Trophoblast cell (in vitro differentiated cells and primary cell): ENCODE data around the gene BCAP31.

Experiments used
- DNase-seq, 2 donors: peaks; one replicate each; pipeline ENCODE4 v3.0.0-alpha.2; 2016
- H2AFZ ChIP-seq: 2 replicates; pipeline ENCODE4 v1.6.1; 2013; ENCODE audit warnings: low read length, moderate library complexity, mild to moderate bottlenecking; ENCODE audit not compliant: insufficient read depth, poor library complexity
- H2AK5ac ChIP-seq: 2 replicates; pipeline ENCODE4 v1.6.1; 2013; ENCODE audit warnings: mild to moderate bottlenecking, low read length
- H2BK120ac ChIP-seq: 2 replicates; pipeline ENCODE4 v1.6.1; 2013; ENCODE audit warnings: low read length, mild to moderate bottlenecking, moderate library complexity; ENCODE audit not compliant: insufficient read depth, poor library complexity
- H2BK12ac ChIP-seq: 2 replicates; pipeline ENCODE4 v1.6.1; 2013; ENCODE audit warnings: mild to moderate bottlenecking, low read length, moderate library complexity
- H2BK5ac ChIP-seq: 2 replicates; pipeline ENCODE4 v1.6.1; 2013; ENCODE audit warnings: low read length, low read depth, moderate library complexity, mild to moderate bottlenecking; ENCODE audit not compliant: poor library complexity
- H3K14ac ChIP-seq: 2 replicates; pipeline ENCODE4 v1.6.1; 2013; ENCODE audit warnings: mild to moderate bottlenecking, low read length
- H3K18ac ChIP-seq: 2 replicates; pipeline ENCODE4 v1.6.1; 2013; ENCODE audit warnings: mild to moderate bottlenecking, low read length
- H3K23ac ChIP-seq: 2 replicates; pipeline ENCODE4 v1.6.1; 2013; ENCODE audit warnings: low read length
- H3K27ac ChIP-seq: 2 replicates; pipeline ENCODE4 v1.5.1; 2013; ENCODE audit warnings: low read depth, mild to moderate bottlenecking, inconsistent platforms, low read length, moderate library complexity
- H3K27me3 ChIP-seq: 2 replicates; pipeline ENCODE4 v1.6.1; 2013; ENCODE audit warnings: inconsistent platforms, mild to moderate bottlenecking, low read length, moderate library complexity; ENCODE audit not compliant: insufficient read depth
- H3K36me3 ChIP-seq, 2 experiments: 1 replicate in 1 of 2; 2 replicates in 1 of 2; pipeline ENCODE4 v1.6.1; 2013; ENCODE audit warnings: low read length in 2 of 2, mild to moderate bottlenecking in 2 of 2, moderate library complexity in 1 of 2; ENCODE audit not compliant: insufficient read depth in 2 of 2, control insufficient read depth in 1 of 2
- H3K4ac ChIP-seq: 2 replicates; pipeline ENCODE4 v1.6.1; 2013; ENCODE audit warnings: low read depth, mild to moderate bottlenecking, low read length, moderate library complexity
- H3K4me1 ChIP-seq, 2 experiments: 1 replicate in 1 of 2; 2 replicates in 1 of 2; pipeline ENCODE4 v1.6.1; 2013; ENCODE audit warnings: low read length in 2 of 2, mild to moderate bottlenecking in 2 of 2, moderate library complexity in 1 of 2; ENCODE audit not compliant: insufficient read depth in 2 of 2, control insufficient read depth in 1 of 2
- H3K4me2 ChIP-seq: 2 replicates; pipeline ENCODE4 v1.6.1; 2013; ENCODE audit warnings: inconsistent platforms, mild to moderate bottlenecking, low read length, moderate library complexity
- H3K4me3 ChIP-seq: 2 replicates; pipeline ENCODE4 v1.5.1; 2013; ENCODE audit warnings: mild to moderate bottlenecking, low read depth, low read length, inconsistent platforms
- H3K79me1 ChIP-seq: one replicate; pipeline ENCODE4 v1.6.1; 2013; ENCODE audit warnings: low read length
- H3K79me2 ChIP-seq: 2 replicates; pipeline ENCODE4 v1.6.1; 2013; ENCODE audit warnings: low read length, mild to moderate bottlenecking; ENCODE audit not compliant: control insufficient read depth, insufficient read depth, poor library complexity
- H3K9ac ChIP-seq: 2 replicates; pipeline ENCODE4 v1.6.1; 2013; ENCODE audit warnings: mild to moderate bottlenecking, low read length
- H3K9me3 ChIP-seq: 2 replicates; pipeline ENCODE4 v1.6.1; 2013; ENCODE audit warnings: low read depth, mild to moderate bottlenecking, control low read depth, inconsistent platforms, low read length; ENCODE audit not compliant: insufficient read depth
- H4K12ac ChIP-seq: 2 replicates; pipeline ENCODE4 v1.6.1; 2013; ENCODE audit warnings: low read depth, mild to moderate bottlenecking, low read length, moderate library complexity
- H4K8ac ChIP-seq: 2 replicates; pipeline ENCODE4 v1.6.1; 2013; ENCODE audit warnings: low read depth, mild to moderate bottlenecking, low read length, moderate library complexity
- H4K91ac ChIP-seq: one replicate; pipeline ENCODE4 v1.6.1; 2013; ENCODE audit warnings: low read depth, mild to moderate bottlenecking, low read length, moderate library complexity
- WGBS: extraction: QIAGEN DNeasy Blood & Tissue Kit; methylation state at CpG from one replicate; pipeline ENCODE4 v1.1.7; 2013; ENCODE audit warnings: missing lambda C conversion rate; ENCODE audit not compliant: insufficient read length, insufficient coverage; ENCODE audit errors: extremely low coverage; 5-methylcytosine and 5-hydroxymethylcytosine counted together

Gene BCAP31

GRCh38 chrX:153767674-153768055, 43.5 kb upstream of the BCAP31 start:
- Histone ChIP-seq H3K4me1 (no peaks in the 10 kb centered on the region), H3K9ac (no peak overlapping the region), H4K12ac (no peak overlapping the region), H3K27ac (no peak overlapping the region), H2BK12ac (no peak overlapping the region), H3K14ac (no peak overlapping the region), H3K23ac (no peak overlapping the region), H3K36me3 (no peaks in the 10 kb centered on the region), H2BK5ac (no peak overlapping the region), H2AFZ (no peak overlapping the region), H3K9me3 (no peaks in the 10 kb centered on the region), H3K18ac (no peak overlapping the region), H3K4me3 (no peak overlapping the region), H3K27me3 (no peaks in the 10 kb centered on the region), H3K79me1 (no peaks in the 10 kb centered on the region), H3K79me2 (no peaks in the 10 kb centered on the region), H3K4me2 (no peak overlapping the region), H2AK5ac (no peak overlapping the region), H4K8ac (no peak overlapping the region), H4K91ac (no peak overlapping the region), H3K4ac (no peak overlapping the region), H2BK120ac (no peak overlapping the region)
- no peak for DNase-seq
- WGBS: no CpG with 5 or more reads among the region's 20 CpGs

- H4K91ac ChIP-seq: no peak overlapping the region
- H3K79me2 ChIP-seq: no peaks in the 10 kb centered on the region
- H3K23ac ChIP-seq: no peak overlapping the region
- H2AK5ac ChIP-seq: no peak overlapping the region
- H2BK12ac ChIP-seq: no peak overlapping the region
- H3K9ac ChIP-seq: no peak overlapping the region
- H3K27ac ChIP-seq: no peak overlapping the region
- no peak overlapping the region for H3K4me2 ChIP-seq
- H2AFZ ChIP-seq: no peak overlapping the region
- H4K8ac ChIP-seq: no peak overlapping the region
- no peak overlapping the region for H3K14ac ChIP-seq
- H3K4ac ChIP-seq: no peak overlapping the region
- no peak overlapping the region for H2BK120ac ChIP-seq
- no CpG with 5 or more reads among the region's 56 CpGs for WGBS
- no peak overlapping the region for H4K12ac ChIP-seq
- H3K9me3 ChIP-seq: no peaks in the 10 kb centered on the region
- H3K4me1 ChIP-seq: no peaks in the 10 kb centered on the region
- no peak overlapping the region for H2BK5ac ChIP-seq
- no peak overlapping the region for H3K18ac ChIP-seq
- no peaks in the 10 kb centered on the region for H3K79me1 ChIP-seq
- no peaks in the 10 kb centered on the region for H3K36me3 ChIP-seq
- no peaks in the 10 kb centered on the region for H3K27me3 ChIP-seq
- no peak for DNase-seq
- H3K4me3 ChIP-seq: no peak overlapping the region
These were observed 42.9 kb upstream of the BCAP31 start for GRCh38 chrX:153766871-153767673.

- H3K79me1 ChIP-seq: no peaks in the 10 kb centered on the region
- H2BK5ac ChIP-seq: no peak overlapping the region
- H3K9ac ChIP-seq: no peak overlapping the region
- no peak overlapping the region for H3K23ac ChIP-seq
- H3K4me1 ChIP-seq: no peaks in the 10 kb centered on the region
- H3K18ac ChIP-seq: no peak overlapping the region
- H3K36me3 ChIP-seq: no peaks in the 10 kb centered on the region
- H3K14ac ChIP-seq: no peak overlapping the region
- no peaks in the 10 kb centered on the region for H3K27me3 ChIP-seq
- H4K8ac ChIP-seq: no peak overlapping the region
- DNase-seq: peak in 1 of 2 donors; percentile 18
- H2BK12ac ChIP-seq: no peak overlapping the region
- H4K91ac ChIP-seq: no peak overlapping the region
- H2BK120ac ChIP-seq: no peak overlapping the region
- H3K4me2 ChIP-seq: no peak overlapping the region
- H2AFZ ChIP-seq: no peak overlapping the region
- no CpG with 5 or more reads among the region's 21 CpGs for WGBS
- H3K27ac ChIP-seq: no peak overlapping the region
- H3K4me3 ChIP-seq: no peak overlapping the region
- no peak overlapping the region for H3K4ac ChIP-seq
- no peak overlapping the region for H4K12ac ChIP-seq
- no peaks in the 10 kb centered on the region for H3K9me3 ChIP-seq
- H2AK5ac ChIP-seq: no peak overlapping the region
- H3K79me2 ChIP-seq: no peaks in the 10 kb centered on the region
These were observed 42.1 kb upstream of the BCAP31 start for GRCh38 chrX:153766098-153766817.

- Histone ChIP-seq H3K4me3 (no peak overlapping the region), H2BK120ac (no peak overlapping the region), H3K27me3 (no peaks in the 10 kb centered on the region), H3K79me2 (no peaks in the 10 kb centered on the region), H3K14ac (no peak overlapping the region), H3K4me2 (no peak overlapping the region), H3K9ac (no peak overlapping the region), H3K4ac (no peak overlapping the region), H2BK5ac (no peak overlapping the region), H3K23ac (no peak overlapping the region), H4K8ac (no peak overlapping the region), H3K4me1 (no peaks in the 10 kb centered on the region), H2BK12ac (no peak overlapping the region), H4K12ac (no peak overlapping the region), H3K9me3 (no peaks in the 10 kb centered on the region), H3K36me3 (no peaks in the 10 kb centered on the region), H2AK5ac (no peak overlapping the region), H4K91ac (no peak overlapping the region), H2AFZ (no peak overlapping the region), H3K18ac (no peak overlapping the region), H3K79me1 (no peaks in the 10 kb centered on the region), H3K27ac (no peak overlapping the region)
- no peak for DNase-seq
- WGBS: no CpG with 5 or more reads among the region's 27 CpGs
These were observed 41.2 kb upstream of the BCAP31 start for GRCh38 chrX:153765138-153766079.
